NCI-H526 treated with DMSO at 0.1 percent for 48 hours (cell line): ENCODE data around the gene DVL1.
"Not testable (repeated sequence)": the region's sequence is repeated elsewhere in the genome, so short reads cannot be mapped to it uniquely, and the experiment has no call there.

Experiments
- DNase-seq: peaks from one replicate; lab custom pipeline; 2025; lab: John Stamatoyannopoulos, UW

DVL1 gene

DNA sequence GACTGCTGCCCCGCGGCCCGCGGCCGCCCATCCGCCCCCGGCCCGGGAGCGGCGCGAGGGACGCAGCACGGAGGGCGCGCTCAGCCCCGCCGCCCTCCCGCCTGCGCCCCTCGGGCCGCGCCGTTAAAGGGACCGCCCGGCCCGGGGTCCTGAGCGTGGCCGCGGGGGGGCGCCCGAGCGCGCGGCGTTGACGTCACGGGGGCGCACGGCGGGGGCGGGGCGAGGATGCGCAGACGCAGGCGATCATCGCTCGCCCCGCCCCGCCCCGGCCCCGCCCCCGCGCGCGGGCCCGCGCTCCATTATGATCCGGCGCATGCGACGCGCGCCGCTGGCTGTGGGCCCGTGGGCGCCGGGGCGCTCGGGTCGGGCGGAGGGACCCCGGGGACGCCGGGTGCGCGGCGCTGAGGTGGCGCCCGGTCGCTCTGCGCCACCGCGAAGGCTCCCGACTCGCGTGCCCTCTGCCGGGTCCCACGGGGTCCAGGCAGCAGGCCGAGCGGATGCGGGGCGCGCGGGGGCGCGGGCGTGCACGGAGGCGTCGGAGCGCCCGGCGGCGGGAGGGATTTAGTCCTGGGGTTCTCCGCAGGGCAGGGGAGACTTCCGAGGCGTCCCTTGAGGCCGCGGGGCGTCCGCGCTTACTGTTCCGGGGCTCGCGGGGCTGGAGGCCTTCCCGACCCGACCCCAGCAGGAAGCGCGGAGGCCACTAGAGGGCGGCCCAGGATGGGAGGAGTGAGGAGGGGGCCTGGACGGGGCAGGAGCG lies at the start of gene DVL1:
Gene DVL1 (minus strand): TSS at position 163 of the 757 bp plus-strand sequence. CDS start 353 bp downstream, outside the sequence.
- no peak for DNase-seq

DNA sequence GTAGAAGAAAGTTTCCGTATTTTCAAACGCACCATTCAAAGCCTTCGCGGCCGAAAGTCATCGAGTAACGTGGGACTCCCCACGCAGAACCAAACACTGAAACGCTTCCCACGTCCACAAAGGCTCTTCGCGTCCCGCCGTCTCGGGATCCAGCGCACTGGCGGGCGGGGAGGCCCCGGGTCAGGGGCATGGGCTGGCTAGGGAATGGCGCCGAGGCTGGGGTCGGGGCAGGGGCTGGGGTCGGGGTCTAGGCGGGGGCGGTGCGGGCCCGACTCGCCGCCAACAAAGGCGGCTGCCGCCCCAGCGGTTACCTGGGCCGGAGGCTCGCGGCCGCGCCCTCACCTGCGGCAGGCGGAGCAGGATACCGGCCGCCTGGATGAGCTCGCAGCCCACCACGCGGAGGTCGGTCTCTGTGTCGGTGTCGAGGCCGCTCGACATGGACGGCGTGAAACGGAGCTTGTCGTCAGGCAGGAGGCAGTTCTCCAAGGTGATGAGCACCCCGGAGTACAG lies 49.5 kb upstream of the DVL1 start:
- DNase-seq, result no peak

DNA sequence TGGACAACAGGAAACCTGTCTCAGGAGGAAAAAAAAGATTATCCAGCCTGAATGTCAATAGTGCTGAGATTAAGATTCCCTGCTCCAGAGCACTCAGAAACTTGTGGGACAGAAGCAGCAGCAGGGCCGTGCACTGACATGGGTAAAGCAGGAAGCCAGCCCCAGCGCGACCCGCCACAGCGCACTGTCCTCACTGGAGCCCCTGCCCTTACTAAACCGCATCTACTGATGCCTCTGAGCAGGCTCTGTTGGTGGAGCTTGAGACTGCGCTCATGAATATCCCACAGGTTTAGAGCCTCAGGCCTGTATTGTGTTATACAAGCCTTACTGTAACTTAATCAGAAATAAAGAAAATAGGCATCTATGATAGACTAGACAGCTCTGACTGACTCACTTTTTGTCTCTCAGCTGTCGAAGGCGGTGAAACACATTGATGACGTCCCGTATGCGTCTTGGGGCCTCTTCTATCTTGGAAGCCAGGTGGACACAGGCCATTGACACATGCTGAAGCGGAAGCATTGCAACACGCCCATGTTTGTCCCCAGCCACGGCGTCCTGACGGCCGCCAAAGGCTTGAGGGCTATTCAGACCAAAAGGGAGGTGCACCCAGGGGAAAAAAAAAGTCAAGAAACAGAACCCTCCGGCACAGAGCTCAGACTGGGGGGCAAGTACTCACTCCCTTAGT lies 48.8 kb upstream of the DVL1 start:
- DNase-seq, result no peak

DNA sequence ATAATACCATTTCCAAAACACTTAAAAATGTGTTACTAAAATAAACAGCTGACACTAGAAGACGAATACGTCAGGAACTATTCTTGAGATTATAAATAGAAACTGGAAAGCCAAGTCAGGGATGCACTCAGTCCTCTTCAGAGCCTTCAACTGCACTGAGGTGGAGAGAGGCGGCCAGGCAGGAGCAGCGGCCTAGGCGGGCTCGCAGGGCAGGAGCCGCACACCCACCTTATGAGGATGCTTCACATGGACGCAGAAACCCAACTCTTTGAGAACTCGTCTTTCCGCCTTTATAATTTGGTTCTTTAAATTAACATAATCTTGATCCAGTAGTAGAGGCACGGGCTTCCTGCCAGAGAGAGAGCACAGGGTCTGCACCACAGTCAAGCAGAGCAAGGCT lies 45.9 kb upstream of the DVL1 start:
- no peak for DNase-seq

DNA sequence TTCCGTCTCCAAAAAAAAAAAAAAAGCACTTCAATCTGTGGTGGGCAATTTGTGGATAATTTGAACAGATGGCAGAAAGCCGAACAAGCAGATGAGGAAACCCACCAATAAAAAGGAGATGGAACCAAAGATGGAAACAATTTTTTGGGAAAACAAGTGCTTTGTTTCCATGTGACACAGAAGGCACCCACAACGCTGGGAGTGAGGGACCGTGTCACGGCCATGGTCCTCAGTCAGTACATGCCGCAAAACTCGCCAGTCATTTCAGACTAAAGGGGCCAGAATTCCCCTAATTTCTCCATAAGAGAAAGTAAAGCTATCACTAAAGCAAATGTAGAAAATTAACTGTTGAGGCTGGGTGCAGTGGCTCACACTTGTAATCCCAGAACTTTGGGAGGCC lies 44.9 kb upstream of the DVL1 start:
- no peak for DNase-seq

DNA sequence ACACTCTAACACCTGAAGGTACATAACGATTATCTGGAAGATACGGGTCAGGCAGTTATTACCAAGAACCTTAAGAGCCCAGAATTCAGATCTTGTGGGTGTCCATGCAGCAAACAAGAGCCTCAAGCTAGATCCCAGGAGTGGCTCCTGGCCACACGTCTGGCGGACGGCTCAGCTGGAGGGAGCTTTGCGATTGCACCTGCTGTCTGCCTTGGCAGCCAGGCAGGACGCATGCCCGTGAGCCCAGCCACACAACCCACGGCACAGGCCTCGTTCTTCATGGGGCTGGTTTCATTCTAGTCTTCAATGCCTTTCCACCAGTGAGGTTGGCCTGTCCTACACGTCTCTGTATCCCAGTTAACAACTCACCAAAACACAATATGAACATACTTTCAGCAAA lies 44.2 kb upstream of the DVL1 start:
- DNase-seq, result no peak

DNA sequence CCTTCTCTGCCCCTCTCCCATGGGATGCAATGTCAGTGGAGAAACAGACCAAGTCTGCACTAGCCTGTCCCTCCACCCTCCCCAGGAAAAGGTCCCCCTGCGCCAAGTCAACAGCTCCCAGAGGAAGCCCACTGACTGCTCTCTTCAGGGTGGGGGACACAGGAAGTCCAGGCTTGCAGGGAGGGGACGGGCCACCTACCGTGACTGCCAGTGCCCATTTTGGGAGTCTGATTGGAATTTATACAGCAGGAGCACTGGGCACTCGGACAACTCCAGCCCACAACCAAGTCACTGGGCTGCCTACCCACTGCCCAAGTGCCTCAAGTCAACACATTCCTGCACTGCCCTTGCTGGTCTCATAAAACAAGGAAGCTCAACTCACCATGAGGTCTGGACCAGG lies 43.8 kb upstream of the DVL1 start:
- no peak for DNase-seq

DNA sequence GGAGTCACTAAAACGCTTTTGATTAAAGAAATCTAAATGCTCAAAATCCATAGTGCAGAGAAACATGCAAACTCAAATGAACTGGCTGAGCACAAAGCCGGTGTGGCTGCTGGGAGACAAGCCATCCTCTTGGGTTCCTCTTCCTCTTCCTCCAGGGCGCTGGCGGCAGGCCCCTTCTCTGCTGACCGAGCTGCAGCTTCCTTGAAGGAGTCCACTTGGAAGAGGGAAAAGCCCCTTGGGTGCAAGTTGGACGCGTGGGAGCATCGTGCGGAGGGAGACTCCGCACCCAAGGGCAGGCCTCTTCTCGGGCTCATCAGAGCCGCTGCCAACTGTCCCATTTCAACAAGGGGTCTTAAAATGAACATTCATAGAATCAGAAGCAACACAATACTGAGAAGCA lies 42.0 kb upstream of the DVL1 start:
- no peak for DNase-seq

DNA sequence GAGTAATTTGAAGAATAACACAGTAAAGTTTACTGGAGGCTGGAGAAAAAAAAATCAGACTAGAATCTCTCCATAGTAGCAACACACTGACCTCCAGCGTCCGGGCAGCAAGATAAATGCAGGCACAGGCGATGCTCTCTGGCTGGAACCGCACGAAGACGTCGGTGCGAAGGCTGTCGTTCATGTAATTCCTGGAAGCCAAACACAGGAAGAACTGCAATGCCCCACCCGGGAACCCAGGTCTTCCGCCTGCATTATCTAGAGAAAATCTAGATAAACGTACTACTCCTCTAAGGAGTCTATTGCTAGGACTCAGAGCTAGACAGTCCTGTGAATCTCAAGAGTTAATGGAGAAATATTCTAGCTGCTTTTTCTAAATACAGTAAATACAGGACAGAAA lies 41.5 kb upstream of the DVL1 start:
- DNase-seq, result no peak

DNA sequence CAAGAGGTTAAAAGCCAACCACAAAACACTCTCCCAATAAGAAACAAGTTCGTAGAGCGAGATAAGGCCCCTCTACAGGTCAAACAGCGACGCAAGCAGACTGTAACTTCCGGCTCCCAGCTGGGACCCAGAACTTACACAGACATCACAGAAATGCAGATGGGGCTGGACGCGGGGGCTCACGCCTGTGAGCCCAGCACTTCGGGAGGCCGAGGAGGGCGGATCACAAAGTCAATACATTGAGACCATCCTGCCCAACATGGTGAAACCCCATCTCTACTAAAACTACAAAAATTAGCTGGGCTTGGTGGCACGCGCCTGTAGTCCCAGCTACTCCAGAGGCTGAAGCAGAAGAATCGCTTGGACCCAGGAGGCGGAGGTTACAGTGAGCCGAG lies 38.9 kb upstream of the DVL1 start:
- DNase-seq, result no peak

DNA sequence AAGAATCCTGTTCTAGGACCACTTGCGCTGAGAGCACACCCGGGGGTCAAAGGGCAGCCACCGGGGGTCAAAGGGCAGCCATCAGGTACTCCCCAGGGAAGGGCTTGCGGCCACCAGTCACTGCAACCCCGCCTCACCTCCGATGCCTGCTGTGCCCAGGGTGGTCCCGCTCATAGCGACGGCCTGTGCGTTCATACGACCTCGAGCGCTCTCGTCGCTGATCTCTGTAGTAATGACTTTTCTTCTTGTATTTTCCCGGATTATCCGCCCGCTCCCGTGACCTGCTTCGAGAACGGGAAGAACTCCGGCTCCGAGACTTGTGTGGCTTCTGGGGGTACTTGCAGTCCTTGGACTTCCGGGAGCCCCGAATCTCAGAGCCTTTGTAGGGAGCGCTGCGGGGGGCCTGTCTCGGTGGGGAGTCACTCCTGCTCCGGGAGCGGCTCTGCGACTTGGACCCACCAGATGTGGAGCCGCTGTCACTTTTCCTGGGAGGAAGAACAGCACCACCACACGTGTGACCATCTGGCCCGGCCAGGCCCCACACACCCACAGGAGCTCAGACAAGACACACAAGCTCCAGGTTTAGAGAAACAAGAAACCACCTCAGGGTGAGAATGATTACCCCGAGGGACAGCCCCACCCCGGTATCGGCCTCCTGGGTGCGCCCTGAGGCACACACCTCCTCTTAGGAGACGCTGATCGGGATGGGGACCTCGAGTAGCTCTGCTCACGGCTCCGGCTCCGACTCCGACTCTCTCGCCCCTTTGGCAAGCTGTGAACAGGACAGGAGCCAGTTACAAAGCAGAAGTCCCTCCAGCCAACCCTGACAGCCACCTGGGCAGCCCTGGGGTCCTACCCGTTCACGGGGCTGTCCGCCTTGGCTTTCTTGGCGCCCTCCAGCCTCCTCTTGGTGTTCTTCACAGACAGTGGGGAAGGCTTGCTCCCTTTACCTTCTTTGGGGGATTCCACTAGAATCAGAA lies 38.2 kb upstream of the DVL1 start:
- no peak for DNase-seq

DNA sequence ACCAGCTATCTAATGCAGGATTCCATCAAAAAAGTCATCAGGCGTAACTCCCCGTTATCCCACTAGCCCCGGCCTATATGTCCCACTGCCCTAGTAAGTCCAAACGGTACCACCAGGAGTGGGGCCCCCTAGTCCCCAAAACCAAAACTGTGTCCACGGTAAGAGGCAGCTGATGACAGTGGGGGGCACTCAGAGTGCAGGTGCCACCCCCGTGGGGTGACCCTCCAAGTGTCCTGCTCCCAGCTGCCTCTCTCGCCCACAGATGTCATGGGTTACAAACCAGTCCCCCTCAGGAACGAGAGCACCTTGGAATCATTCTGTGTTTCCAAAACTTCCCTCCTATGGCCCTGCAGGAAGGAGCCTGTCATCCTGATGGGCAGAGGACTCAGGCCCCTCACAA lies 36.7 kb upstream of the DVL1 start:
- DNase-seq, result no peak

DNA sequence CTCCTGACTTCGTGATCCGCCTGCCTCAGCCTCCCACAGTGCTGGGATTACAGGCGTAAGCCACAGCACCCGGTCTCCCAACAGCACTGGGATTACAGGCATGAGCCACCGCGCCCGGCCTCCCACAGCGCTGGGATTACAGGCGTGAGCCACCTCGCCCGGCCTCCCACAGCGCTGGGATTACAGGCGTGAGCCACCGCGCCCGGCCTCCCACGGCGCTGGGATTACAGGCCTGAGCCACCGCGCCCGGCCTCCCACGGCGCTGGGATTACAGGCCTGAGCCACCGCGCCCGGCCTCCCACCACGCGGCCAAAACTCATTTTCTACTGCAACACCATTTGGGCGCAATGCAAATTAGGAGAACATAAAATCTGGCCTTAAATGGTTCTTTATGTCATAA lies 36.1 kb upstream of the DVL1 start:
- DNase-seq, result not testable (repeated sequence)

DNA sequence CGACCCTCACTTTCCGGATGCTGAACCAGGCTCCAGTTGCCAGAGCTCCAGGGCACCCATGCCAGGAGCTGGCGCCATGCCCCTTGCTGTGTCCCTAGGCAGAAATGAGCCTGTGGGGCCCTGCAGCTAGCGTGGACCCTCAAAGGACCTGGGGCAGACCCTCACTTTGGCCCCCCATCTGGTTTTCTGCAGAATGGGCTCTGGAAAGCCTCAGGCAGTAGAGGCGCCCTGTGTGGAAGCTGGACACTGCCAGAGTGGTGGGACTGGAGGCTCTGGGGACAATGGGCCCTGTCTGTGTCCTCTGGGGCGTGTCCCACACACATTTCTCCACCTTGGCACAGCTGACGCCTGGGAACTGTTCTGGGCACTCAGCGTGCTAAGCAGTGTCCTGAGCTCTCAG lies 32.1 kb upstream of the DVL1 start:
- no peak for DNase-seq

DNA sequence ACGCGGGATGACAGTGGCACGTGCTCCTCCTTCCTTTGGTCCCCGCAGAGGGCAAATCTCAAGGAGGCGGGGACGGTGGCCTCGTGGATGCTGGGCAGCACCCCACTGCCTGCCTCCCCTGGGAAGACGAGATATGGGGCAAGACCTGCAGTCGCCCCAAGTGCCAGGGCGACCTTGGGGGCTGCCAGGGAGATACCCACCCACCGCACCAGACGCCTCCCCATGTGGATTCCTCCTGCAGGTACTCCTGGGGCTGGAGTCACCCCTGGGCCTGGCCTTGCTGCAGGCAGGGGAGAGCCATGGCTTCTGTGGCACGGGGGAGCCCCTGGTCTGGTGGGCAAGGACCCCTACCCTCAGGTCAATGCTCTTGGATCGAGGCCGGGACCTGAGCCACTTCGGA lies 31.6 kb upstream of the DVL1 start:
- DNase-seq, result no peak

DNA sequence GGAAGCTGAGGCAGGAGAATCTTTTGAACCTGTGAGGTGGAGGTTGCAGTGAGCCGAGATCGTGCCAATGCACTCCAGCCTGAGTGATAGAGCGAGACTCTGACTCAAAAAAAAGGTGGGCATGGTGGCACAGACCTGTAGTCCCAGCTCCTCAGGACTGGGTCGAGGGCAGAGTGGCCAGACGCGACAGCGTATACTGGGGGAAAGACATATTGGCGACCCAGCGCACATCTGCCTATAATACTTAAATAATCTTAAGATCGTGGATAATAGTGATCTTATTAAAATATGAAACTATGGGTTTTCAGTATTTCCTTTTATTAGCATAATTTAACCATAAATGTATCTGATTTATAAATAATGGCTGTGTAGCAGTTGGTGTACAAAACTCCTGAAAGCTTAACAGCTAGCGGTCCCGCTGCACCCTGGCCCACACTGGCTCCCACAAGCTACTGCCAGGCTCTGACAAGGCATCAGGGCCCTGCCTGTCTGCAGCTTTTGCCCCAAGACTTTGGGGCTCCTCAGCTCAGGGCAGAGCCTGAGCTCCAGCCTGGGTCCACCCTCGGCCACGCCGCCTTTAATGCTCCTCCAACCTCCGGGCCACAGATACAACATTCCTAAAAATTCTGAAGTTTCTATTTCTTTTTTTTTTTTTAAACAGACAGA lies 28.5 kb upstream of the DVL1 start:
- no peak for DNase-seq

DNA sequence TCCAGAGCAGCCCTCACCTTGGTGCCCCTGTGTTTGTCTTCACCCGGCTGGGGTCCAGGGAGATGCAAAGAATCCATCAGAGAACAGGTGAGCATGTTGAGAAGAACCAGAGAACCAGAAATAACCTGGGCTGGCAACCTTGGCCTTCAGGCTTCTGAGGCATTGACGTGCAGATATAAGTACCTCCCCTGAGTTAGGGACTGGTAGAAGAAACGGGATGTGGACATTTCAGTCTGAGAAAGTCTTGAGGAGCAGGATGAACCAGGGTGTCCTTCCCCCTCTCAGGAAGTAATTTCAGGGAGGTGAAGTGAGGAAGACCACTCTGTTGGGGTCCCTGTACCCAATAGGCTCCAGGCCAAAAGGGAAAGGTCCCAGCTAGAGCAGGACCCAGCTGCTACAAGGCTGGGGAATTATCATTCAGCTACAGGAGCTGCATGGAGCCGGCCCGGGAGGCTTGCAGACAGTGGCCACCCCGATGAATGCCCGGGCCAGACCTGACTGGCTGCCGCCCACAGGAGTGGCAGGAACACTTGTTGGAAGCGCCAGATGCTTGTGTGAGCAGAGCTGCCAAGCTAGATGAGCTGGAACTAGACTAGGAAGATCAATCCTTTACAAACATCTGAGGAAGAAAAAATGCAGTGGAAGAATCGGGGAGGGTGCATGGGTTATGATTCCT lies 27.5 kb upstream of the DVL1 start:
- no peak for DNase-seq

DNA sequence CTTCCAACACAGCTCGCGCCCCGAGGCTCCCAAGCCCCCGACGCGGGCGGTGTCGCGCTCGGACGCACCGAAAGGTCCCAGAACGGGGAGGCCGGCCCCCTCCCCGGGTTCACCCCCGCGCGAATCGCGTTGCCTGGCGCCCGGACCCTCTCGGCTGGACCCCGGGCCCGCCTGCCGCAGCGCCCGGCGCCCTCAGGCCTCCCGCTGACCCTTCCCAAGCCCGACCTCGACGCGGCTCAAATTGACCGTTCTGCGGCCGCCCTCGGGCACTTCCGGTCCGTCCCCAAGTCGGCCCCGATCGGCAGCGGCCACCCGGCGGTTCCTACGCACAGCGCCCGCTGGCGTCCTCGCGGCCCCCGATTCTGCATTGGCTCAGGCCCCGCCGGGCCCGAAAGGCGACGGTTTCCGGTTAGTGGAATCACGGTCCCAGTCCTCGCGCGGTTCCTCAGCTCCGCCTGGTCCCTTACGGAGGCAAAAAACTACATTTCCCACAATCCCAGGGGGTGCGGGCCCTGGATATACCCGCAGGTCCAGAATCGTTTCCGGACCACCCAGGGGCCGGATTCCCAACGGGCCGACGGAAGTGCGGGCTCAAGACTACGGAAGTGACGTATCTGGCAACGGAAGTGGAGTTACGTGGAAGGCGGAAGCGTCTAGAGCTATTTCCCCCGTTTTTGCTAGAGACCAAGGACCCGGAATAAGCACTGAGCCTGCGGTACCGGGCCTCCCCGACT lies 25.9 kb upstream of the DVL1 start, which contains the start of gene AURKAIP1:
Gene AURKAIP1 (minus strand): TSS at position 279 of the 734 bp plus-strand sequence. CDS start 451 bp downstream, outside the sequence.
- peak; percentile 98 for DNase-seq

DNA sequence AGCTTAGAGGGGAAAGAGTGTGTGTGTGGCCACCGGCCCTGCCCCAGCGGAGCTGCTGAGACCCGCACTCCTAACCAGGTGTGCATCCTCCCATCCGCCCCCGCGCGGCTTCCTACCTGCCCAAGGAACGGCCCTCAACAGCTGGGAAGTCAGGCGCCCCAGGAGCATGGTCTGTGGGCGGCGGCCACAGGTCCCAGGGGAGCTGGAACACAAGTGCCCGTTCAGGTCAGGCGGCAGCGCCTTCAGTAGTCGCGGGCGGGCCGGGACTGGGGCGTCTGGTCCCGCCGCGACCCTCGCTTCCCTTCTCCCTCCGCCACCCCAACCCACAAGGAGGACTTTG lies 25.3 kb upstream of the DVL1 start:
- no peak for DNase-seq

DNA sequence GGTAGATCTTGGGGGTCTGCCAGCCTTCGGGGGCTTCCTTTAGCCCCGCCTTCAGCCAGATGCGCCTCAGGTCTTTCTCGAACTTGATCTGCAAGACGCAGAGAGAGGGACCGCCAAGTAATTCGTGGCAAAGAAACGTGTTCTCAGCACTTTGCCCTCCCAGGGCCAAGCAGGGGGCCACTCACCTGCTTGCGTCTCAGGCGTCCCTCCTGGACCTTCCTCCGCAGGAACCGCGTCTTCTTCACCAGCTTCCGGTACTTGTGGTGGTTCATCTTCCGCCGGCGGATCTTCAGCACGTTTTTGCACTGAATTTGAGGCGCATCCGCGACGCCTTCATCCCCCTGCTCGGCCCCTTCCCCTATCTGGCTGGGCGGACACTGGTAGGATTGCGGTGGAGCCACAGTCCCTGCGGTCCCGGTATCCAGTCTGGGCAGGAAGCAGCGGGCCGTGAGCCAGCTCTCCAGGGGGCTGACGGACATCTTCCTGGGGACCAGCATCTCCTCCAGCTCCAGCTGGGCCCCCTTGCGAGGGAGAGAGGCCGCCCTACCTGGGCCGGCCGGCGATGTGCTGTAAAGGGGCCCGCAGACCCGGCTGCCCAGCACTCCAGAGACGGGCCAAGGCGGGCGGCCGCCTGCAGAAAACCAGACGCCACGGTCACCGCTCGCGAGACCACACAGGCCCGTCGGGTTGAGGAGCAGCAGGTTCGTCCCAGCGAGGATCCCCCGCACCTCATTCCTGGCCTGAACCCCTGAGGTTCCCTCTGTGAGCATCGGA lies 24.8 kb upstream of the DVL1 start:
- no peak for DNase-seq
